Cardiac fibroblast (primary cell): ENCODE measurements around the gene PRKCA.

Experiments used
- DNase-seq, 2 donors: peaks; one replicate each; pipeline versions ENCODE4 v3.0.0 to v3.0.0-alpha.2; 2010; ENCODE audit warnings: low read depth in 2 of 2
- H3K4me3 ChIP-seq, 2 donors: replicated peaks in 1 of 2; 1 replicate in 1 of 2; 2 replicates in 1 of 2; pipeline ENCODE4 v1.5.1; 2011; ENCODE audit warnings: low read depth in 2 of 2, low read length in 2 of 2, mild to moderate bottlenecking in 2 of 2, moderate library complexity in 1 of 2
- CTCF ChIP-seq: IDR thresholded peaks from one replicate; pipeline ENCODE4 v1.5.1; 2011; ENCODE audit warnings: low read depth, mild to moderate bottlenecking, low read length, inconsistent platforms

PRKCA gene

GRCh38 chr17:66308856-66309255, 6.4 kb downstream of the PRKCA start:
- DNase-seq = no peak
- TF ChIP-seq CTCF = no peak
- H3K4me3 ChIP-seq = no peak overlapping the region

GRCh38 chr17:66309793-66310192, 7.4 kb downstream of the PRKCA start:
- H3K4me3 ChIP-seq = no peak overlapping the region
- DNase-seq = no peak
- no peak for TF ChIP-seq CTCF

DNA sequence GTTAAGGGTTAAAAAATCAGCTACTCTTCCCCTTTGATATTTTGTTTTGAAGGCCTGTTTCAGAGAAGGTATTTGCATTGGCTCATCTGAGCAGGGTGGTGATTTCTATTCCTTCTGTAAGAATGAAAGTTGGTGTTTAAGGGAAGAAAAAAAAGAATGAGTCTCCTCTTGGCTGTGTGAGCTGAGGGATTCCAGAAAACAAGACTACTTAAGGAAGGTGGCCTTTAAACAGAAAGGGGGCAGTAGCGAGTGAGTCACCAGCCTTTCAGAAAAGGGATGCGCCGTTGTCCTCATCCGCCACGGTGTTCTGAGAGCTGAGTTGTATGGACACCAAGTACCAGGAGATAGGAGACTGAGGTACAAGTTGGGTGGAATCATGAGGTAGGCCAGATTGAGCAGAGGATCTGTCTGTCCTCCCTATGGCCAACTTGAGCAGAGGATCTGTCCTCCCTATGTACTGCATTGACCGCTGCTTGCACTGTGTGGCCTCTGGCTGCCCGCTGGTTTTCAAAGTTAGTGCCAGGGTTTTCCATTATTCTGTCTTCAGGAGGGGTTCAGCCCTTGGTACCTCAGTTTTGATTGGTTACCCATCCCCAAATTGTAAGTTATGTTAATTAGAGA, 8.2 kb downstream of the PRKCA start:
- H3K4me3 ChIP-seq = no peak overlapping the region
- no peak for TF ChIP-seq CTCF
- no peak for DNase-seq

DNA sequence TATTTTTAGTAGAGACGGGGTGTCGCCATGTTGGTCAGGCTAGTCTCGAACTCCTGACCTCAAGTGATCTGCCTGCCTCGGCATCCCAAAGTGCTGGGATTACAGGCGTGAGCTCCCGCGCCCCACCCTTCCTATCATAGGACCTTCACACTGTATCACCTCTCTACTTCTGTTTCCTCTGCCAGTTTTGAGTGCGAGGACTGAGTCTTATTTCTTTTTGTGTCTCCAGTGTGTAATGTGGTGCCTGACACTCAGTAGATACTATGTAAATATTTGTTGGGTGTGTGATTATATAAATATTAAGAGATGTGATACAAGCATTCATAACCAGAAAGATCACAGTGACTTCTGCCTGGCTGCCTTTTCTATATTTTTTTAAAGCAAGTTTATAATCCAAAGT, 10.5 kb downstream of the PRKCA start:
- DNase-seq = no peak
- TF ChIP-seq CTCF = no peak
- H3K4me3 ChIP-seq = no peak overlapping the region

GRCh38 chr17:66313325-66313724, 10.9 kb downstream of the PRKCA start:
- TF ChIP-seq CTCF = no peak
- H3K4me3 ChIP-seq = no peak overlapping the region
- DNase-seq = no peak

GRCh38 chr17:66313995-66314659, 11.7 kb downstream of the PRKCA start:
- no peak overlapping the region for H3K4me3 ChIP-seq
- TF ChIP-seq CTCF = no peak
- no peak for DNase-seq

GRCh38 chr17:66317629-66318028, 15.2 kb downstream of the PRKCA start:
- peak in 1 of 2 donors; percentile 56 for DNase-seq
- H3K4me3 ChIP-seq = no peak overlapping the region
- no peak for TF ChIP-seq CTCF
